GM12865 (cell line): ENCODE results near the gene AIG1.
"Not testable (repeated sequence)": the region's sequence is repeated elsewhere in the genome, so short reads cannot be mapped to it uniquely, and the experiment has no call there.

ENCODE experiments used
- DNase-seq: peaks from one replicate; pipeline ENCODE4 v3.0.0; 2010; ENCODE audit warnings: low read depth
- H3K4me3 ChIP-seq: 2 replicates; pipeline ENCODE4 v1.5.1; 2011; ENCODE audit warnings: mild to moderate bottlenecking, low read depth, low read length, control low read depth
- TF ChIP-seq, protein P1 (sequence below): IDR thresholded peaks from 2 replicates; pipeline ENCODE4 v1.5.1; 2011; ENCODE audit warnings: low read length, control low read depth, low read depth, inconsistent platforms; ENCODE audit not compliant: insufficient read depth; ENCODE audit errors: missing control alignments

AIG1 gene

DNA sequence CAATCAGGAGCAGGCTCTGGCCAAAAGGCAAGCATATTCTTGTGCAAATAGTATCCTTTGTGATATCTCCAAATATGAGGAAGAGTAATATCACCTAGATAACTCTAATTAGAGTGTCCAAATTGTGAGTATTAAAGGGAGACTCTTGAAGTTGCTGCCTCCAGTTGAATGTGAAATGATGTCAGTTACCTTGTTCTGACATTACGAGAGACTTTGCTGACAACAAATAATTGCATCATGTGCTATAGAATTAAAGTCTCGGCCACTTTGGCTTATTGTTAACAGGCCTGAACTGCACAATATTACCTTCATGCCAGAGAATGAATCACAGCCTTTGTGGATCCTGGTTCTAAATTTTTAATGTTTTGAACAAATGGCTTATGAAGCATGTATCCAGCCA, 106.5 kb downstream of the AIG1 start:
- no peak for DNase-seq
- TF ChIP-seq, protein P1, sequence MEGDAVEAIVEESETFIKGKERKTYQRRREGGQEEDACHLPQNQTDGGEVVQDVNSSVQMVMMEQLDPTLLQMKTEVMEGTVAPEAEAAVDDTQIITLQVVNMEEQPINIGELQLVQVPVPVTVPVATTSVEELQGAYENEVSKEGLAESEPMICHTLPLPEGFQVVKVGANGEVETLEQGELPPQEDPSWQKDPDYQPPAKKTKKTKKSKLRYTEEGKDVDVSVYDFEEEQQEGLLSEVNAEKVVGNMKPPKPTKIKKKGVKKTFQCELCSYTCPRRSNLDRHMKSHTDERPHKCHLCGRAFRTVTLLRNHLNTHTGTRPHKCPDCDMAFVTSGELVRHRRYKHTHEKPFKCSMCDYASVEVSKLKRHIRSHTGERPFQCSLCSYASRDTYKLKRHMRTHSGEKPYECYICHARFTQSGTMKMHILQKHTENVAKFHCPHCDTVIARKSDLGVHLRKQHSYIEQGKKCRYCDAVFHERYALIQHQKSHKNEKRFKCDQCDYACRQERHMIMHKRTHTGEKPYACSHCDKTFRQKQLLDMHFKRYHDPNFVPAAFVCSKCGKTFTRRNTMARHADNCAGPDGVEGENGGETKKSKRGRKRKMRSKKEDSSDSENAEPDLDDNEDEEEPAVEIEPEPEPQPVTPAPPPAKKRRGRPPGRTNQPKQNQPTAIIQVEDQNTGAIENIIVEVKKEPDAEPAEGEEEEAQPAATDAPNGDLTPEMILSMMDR: no peak
- H3K4me3 ChIP-seq: no peak overlapping the region

- not testable (repeated sequence) for DNase-seq
These were observed 107.7 kb downstream of the AIG1 start for GRCh38 chr6:143168396-143168816.

DNA sequence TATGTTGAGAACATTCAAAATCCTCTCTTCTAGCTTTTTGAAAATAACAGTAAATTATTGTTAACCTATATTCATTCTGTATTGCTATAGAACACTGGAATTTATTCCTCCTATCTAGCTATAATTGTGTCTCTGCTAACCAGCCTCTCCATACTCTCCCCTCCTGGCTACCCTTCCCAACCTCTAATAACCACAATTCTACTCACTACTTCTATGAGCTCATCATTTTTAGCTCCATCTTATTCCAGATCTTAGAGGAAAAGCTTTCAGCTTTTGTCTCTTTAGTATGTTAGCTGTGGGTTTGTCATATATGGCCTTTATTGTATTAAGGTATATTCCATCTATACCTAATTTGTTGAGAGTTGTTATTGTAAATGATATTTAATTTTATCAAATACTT, 108.8 kb downstream of the AIG1 start:
- no peak overlapping the region for H3K4me3 ChIP-seq
- DNase-seq: no peak
- TF ChIP-seq, protein P1: no peak

More at GRCh38 chr6:143168396-143168816, 107.7 kb downstream of the AIG1 start:
- H3K4me3 ChIP-seq: not testable (repeated sequence)

GRCh38 chr6:143174516-143174915, 113.8 kb downstream of the AIG1 start:
- DNase-seq: no peak
- no peak overlapping the region for H3K4me3 ChIP-seq
- TF ChIP-seq, protein P1: no peak

DNA sequence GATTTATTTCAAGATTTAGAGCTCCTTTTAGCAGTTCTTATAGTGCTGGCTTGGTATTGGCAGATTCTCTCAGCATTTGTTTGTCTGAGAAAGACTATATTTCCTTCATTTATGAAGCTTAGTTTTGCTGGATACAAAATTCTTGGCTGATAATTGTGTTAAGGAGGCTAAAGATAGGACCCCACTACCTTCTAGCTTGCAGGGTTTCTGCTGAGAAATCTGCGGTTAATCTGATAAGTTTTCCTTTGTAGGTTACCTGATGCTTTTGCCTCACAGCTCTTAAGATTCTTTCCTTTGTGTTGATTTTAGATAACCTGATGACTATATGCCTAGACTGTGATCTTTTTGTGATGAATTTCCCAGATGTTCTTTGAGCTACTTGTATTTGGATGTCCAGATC, 114.3 kb downstream of the AIG1 start:
- TF ChIP-seq, protein P1: no peak
- no peak for DNase-seq
- H3K4me3 ChIP-seq: no peak overlapping the region

DNA sequence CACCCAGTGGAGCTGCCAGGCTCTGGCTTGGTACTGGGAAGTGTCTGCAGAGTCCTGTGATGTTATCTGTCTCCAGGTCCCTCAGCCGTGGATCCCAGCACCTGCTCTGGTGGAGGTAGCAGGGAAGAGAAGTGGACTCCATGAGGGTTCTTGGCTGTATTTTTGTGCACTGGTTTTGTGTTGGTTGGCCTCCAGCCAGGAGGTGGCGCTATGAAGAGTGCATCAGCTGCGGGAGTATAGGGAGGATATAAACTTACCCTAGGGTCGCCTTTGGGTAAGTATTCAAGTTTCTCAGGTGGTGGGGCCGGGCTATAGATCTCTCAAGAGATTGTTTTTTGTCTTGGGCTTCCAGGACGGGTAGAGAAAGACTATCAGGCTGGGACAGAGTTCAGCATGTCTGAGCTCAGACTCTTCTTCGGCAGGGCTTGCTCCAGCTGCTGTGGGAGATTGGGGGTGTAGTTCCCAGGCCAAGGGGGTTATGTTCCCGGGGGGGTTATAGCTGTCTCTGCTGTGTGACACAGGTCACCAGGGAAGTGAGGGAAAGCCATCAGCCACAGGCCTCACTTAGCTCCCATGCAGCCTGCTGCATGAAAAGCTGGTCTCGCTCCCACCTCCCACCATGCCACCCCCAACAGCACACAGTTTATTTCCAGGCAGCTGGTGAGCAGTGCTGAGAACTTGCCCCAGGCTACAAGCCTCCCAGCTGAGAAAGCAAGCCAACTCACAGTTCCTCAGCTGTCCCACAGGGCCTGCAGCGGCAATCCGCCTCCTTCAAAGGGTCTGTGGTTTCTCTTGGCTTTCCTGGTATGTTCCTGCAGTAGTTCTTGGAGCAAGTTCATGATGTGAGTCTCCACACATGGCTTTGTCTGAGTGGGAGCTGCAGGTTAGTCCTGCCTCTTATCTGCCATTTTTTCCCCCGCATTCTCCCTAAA, 115.7 kb downstream of the AIG1 start:
- TF ChIP-seq, protein P1: no peak
- H3K4me3 ChIP-seq: no peak overlapping the region
- no peak for DNase-seq

- H3K4me3 ChIP-seq: no peak overlapping the region
- no peak for DNase-seq
- TF ChIP-seq, protein P1: no peak
These were observed 117.0 kb downstream of the AIG1 start for GRCh38 chr6:143177706-143178105.
